Esophagus muscularis mucosa (tissue), 4 donors: ENCODE results near the gene BLOC1S4.

Experiments
- EP300 ChIP-seq: sonication (generic); formaldehyde crosslinking; IDR thresholded peaks from one replicate; pipeline ENCODE4 v1.6.1; 2017; ENCODE audit warnings: antibody characterized with exemption
- POLR2A ChIP-seq: fragments of 450-650 bp; IDR thresholded peaks from one replicate; pipeline ENCODE4 v1.6.1; 2017; ENCODE audit warnings: antibody characterized with exemption, moderate library complexity, mild to moderate bottlenecking, low read depth
- TF ChIP-seq, protein P1 (sequence below), 3 experiments: fragments of 200-600 bp in 2 of 3; fragments of 450-650 bp in 1 of 3; sonication (generic) in 2 of 3; IDR thresholded peaks; one replicate each; pipeline ENCODE4 v1.5.1; 2017 to 2019; ENCODE audit warnings: antibody characterized with exemption in 3 of 3, mild to moderate bottlenecking in 2 of 3, moderate library complexity in 1 of 3

DNA sequence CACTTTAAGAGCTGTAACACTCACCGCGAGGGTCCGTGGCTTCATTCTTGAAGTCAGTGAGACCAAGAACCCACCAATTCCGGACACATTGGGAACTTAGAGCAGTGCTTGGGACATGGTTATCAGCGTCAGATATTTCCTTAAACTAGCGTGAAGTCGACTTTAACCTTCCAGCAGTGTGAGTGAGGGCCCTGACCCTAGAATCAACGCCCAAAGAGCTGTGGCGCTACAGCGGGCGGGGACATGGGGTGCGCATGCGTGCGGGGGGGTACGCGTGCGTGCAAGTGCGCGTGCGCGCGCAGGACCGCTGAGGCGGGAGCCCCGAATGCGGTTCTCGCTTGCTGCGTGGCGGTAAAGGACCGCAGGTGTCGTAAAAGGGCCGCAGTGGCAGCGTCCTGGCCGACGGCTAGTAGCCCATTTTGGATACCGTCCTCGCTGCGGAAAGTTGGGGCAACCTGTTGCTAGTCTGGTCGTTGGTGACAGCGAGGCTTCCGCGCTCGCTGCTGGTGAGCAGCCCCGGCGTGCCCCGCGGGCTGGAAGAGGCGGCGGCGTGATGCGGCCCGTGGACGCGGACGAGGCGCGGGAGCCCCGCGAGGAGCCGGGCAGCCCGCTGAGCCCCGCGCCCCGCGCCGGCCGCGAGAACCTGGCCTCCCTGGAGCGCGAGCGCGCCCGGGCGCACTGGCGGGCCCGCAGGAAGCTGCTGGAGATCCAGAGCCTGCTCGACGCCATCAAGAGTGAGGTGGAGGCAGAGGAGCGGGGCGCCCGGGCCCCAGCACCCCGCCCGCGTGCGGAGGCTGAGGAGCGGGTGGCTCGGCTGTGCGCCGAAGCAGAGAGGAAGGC is 42.1 kb upstream of the BLOC1S4 start:
- TF ChIP-seq, protein P1, sequence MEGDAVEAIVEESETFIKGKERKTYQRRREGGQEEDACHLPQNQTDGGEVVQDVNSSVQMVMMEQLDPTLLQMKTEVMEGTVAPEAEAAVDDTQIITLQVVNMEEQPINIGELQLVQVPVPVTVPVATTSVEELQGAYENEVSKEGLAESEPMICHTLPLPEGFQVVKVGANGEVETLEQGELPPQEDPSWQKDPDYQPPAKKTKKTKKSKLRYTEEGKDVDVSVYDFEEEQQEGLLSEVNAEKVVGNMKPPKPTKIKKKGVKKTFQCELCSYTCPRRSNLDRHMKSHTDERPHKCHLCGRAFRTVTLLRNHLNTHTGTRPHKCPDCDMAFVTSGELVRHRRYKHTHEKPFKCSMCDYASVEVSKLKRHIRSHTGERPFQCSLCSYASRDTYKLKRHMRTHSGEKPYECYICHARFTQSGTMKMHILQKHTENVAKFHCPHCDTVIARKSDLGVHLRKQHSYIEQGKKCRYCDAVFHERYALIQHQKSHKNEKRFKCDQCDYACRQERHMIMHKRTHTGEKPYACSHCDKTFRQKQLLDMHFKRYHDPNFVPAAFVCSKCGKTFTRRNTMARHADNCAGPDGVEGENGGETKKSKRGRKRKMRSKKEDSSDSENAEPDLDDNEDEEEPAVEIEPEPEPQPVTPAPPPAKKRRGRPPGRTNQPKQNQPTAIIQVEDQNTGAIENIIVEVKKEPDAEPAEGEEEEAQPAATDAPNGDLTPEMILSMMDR (IDR thresholded peaks at IDR 0.05): peak in 1 of 3 experiments; percentile 6
- TF ChIP-seq EP300 (no peak), POLR2A (no peak)
